HG03521 (cell line): ENCODE data around the gene RNF112.

Experiments used
- ATAC-seq: cut with Tn5 transposase; IDR thresholded peaks from one replicate; pipeline ENCODE4 v1.9.1; 2021; ENCODE audit warnings: mild to moderate bottlenecking, moderate library complexity; ENCODE audit not compliant: unreplicated experiment

Gene RNF112

DNA sequence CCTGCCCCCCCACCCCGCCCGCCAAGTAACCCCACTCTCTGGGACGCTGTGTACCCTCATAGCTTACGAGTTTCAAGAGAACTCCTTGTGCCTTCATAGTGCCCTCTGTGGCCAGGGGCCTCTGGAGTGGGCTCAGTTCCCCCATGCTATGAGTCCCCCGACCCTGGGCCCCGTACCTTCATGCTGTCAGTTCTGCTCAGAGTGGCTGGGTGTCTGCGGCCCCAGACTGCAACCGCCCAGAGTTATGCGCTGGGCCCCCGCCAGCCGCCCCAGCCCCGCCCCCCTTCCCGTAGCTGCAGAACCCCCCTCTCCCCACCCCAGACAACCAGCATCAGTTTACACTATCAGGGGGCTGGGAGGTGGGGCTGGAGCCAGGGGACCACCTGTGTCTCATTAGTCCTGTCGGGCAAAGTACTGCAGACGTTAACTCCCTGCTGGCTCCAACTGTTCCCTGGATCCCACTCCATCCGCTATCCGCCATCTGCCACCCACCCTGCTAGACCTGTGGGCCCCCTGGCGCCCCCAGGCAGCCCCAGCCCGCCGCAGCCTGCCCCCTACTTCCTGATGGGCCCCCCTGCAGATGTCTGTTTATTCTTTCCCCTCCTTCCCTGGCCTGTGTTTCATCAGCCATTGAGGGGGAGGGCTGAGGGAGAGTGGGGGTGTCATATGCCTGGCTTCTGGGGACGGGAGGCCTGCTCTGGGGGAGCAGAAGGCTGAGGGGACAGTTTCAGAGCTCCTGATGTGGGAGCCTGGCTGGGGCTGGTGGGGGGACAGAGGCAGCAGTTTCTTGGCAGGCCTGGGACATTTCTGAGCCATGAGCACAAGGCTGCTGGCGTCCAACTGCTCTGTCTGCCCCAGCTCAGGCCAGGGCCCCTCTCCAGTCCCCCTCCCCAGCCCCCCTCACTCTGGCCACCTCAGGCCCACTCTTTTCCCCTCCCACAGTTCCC lies 23.8 kb upstream of the RNF112 start, which contains the start of gene MFAP4:
MFAP4 (minus strand) TSS at position 217 of the 947 bp plus-strand sequence; CDS start at position 182, 35 bp downstream.
- ATAC-seq, result no peak

DNA sequence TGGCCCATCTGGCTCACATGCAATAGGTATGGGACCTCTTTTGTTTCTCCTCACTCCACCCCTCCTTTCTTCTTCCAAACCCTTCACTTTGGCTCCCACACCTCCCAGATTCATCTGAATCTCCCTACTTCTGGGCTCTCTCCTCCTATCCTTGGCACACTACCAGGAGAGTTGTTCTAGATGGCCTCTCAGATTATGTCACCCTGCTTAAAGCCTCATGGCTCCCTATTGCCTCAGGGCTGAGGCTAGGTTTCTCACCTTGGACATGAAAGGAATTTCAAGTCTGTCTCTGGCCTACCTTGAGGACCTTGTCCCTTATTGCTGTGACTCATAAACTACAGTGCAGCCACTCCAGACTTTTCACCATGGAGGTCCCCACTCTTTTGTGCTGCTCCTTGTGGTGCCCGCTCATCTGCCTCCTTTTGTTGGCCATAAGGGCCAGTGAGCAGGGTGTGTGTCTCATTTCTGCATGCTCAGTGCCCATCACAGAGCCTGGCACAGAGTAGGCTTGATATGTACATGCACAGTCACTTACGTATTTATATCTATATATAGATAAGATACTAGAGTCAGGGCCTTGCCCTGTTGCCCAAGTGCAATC lies 23.0 kb upstream of the RNF112 start:
- no peak for ATAC-seq

DNA sequence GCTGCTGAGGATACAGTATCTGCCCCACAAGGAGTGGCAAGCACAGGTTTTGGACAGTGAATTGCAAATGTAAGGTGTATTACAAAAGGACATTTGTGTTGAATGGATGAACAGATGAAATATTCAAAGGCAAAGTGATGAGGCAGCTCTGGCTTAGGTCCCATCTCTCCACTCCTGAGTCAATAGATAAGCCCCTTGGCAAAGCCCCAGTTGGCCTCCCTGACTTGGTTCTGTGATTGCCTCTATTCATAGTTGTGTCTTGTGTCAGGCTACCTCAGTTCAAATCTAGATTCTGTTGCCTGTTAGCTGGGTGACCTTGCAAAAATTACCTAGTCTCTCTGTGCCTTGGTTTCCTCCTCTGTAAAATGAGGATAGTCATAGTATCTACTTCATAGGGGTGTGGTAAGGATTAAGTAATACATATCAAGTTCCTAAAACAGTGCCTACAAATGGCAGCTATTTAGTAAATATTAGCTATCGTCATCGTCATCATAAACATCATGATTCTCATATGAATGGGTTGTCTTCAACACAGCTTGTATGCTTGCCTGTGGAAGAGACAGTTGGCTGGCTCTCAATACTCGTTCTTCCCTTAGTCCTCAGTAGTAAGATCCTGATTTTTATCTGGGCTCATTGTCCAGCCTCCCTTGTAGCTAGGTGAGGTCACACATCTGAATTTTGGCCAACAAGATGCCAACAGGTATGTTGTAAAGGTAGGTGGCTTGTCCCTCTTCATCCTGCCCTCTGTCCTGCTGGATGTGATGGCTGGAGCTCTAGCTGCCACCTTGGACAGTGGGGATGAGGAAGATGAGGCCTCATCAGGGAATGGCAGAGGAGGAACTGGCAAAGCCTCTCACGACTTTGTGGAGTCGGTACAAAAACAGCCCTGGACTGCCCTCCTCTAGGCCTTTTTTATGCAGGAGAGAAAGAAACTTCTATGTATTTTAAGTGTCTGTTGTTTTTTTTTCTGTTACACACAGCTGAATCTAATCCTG lies 21.9 kb upstream of the RNF112 start:
- ATAC-seq, result no peak

DNA sequence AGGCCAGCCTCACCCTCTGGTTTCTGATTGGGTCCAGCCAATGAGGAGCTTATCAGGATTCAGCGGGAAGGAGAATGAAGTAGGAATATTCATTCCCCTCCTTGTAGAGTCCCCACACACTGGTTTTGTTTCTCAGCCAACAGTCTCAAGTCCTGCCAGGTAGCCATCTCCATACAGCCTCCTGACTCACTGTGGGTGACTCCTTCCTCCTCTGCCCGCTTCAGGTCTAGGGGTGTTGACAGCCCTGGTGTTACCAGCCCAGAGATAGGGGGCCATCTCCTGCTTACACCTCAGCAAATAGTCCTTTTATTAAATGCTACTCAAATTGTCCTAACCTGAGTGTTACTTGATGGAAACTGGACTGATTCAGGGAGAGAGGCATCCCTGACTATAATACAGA lies 20.1 kb upstream of the RNF112 start:
- no peak for ATAC-seq

DNA sequence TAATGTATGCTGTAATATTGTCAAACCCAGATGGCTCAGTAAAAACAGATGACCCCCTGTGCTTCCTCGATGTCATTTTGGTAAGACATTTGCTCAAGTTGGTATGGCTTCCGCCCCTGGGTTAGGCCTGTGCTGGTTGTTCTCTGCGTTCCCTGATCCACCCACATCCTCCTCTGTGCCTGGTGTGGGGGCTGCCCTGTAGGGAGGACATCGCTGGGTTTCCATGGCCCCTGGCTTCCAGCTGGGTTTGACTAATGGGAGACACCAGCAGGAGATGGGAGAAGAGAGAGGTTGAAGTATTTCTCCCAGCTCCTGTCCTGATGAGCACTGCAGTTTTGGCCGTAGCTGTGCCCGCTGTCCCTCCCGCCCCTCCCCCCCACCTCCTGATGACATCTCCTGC lies 19.6 kb upstream of the RNF112 start:
- no peak for ATAC-seq

DNA sequence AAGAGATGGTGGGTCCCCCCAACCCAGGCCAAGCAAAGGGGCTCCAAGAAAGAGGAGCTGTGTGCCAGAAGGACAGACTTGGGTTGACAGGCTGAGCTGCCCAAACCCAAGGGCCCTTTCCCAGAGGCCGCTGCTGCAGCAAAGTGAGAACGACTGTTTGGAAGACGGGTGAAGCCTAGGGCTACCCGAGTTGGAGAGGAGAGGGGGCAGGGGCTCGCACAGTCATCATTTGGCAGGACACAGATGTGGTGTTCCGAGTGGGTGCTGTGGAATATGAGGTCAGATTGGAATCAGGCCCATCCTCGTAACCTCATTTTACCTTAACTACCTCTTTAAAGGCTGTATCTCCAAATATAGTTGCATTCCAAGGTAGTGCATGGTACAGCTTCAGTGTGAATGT lies 18.7 kb upstream of the RNF112 start:
- ATAC-seq, result no peak

DNA sequence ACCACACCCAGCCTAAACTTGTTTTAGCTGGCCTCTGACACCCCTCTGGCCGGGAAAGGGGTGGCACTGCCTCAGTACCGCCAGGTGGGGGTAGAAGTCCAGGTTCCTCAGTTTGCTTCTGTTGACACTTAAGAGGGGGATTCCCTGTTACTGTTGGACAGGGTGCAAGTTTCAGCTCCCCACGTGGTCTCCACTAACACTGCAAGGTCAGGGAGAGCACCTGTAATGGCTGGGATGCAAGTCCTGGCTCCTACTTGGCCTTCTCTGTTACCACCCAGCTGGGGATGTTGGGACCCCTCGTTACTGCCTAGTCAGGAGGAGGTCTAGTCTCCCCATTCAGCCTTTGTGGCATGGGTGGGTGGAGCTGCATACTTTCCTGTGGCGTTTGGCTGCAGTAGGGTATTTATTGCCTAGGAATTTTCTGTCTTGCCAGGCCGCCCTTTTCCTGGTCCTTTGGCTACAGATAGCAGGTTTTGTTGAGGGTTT lies 13.4 kb upstream of the RNF112 start:
- no peak for ATAC-seq

DNA sequence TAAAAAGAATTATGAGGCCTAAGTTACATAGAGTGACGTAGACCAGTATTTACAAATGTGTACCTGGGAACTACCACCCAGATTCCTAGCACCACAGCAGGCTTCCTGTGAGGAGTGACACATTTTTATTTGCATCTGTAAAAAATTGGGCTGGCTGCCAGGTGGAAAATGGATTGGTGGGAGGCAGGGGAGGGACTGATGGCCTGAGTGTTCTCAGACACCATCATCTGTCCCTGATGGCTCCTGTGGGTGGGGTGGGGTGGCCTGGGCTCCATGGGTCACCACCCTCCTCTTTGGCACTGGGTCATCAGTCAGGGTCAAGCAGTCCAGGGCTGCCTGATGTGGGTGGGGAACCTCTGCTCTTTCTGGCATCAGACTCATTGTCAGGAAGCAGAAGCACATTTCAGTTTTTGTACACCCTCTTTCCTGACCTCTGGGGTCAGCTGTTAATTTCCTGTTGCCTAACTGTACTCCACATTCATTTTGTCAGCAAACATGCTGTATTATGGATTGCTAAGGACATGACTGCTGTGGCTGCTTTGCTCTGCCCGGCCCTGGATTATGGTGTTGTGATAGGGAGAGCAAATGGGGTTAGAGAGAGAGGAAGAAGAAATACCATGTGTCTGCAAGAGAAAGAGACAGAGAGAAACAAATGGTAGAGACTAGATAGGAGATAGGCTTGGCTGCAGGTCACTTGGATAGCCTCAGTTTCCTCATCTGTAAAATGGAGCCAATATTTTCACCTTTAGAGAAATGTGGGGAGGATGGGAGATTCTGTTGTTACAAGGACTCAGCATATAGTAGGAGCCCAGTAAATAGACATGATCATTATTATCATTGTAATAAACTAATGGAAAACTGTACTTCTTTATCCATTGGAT lies 12.5 kb upstream of the RNF112 start:
- no peak for ATAC-seq

DNA sequence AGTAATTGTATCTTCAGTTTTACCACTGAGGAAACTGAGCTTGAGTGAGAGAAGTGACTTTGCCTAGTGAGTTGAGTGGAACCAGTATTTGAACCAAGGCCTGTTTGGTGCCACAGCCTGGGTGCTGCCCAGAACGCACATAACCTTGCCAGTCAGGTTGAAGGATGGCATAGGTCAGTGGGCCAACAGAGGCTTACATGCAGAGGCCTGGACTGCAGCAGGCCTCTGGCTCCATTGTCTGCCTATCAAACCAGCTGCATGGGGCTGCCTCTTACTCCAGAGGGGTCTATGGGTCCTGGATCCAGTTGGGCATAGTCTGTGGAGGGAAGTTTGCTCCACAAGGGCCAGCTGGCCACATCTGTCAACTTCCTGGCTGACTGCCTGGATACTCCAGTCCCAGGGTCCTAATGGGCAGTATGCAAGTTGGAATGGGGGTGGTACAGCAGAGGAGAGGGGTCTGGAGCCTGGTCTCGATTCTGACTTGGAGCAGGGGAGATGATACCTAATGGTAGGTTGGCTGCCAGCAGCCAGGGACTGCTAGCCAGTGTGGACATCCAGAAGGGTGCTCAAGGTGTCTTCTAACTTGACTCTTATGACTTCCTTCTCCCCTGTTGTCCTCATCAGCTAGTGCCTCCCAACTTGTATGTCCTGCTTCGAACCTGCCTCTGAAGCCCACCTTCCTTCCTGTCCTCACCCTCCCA lies 11.1 kb upstream of the RNF112 start:
- no peak for ATAC-seq

DNA sequence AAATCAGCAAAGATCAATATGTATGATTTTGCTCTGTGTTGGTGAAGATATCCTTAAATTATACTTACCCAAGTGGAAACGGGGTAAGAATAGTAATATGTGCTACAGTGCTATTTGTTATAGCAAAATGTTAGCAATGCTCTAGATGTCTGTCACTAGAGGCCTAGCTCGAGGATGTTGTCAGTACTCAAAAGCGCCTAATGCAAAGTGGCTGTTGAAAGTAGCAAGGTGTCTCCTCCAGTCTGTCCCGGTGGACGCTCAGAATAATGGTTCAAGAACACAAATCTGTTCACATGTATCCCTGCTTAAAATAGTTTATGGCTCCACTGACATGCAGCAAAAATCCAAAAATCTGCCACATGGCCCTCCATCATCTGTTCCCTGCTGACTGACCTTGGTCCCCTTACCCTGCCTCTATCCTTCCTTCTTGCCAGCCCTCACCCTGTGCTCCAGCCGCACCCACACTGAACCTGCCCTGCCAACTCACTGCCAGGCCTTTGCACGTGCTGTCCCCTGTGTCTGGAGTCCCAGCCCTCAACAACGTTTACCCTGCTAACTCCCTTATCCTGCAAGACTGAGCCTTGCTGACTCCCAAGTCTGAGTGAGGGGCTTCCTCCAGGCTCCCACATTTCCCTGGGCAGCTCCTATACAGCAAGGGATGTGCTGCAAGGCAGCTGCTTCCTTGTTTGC lies 9.6 kb upstream of the RNF112 start:
- ATAC-seq, result no peak

DNA sequence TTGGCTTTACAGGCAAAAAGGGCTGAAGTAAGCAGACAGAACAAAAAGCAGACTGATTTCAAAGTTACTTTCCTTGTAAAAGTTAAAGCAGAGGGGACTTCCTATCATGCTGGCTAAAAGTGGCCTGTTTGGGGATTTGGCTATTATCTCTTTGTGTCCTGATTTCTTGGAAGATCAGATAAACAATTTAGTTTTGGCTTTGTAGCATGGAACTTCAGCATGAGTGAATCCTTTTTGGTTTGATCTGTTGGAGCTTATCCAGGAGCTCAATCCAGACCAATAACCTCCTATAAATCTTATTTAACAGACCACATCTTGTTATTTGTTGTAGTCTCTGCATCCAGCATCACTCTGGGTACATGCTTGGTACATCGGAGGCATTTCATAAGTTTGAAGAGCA lies 8.9 kb upstream of the RNF112 start:
- ATAC-seq, result no peak

DNA sequence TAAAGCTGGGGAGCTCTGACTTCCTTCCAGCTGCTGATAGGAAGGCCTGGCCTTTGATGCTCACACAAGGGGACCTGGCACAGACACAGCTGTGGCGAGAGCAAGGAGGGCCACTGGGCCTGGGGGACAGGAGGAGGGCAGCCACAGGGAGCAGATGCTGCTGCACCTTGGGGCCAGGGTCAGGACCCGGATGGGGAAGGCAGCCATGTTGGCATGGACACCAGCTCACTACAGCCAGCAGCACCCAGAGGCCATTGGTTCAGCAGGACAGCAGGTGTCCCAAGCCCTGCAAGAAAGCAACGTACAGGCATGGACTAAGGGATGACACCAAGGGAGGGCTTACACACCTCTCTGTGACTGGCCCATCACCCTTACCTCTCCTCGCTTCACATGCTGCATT lies 8.0 kb upstream of the RNF112 start:
- ATAC-seq, result no peak

DNA sequence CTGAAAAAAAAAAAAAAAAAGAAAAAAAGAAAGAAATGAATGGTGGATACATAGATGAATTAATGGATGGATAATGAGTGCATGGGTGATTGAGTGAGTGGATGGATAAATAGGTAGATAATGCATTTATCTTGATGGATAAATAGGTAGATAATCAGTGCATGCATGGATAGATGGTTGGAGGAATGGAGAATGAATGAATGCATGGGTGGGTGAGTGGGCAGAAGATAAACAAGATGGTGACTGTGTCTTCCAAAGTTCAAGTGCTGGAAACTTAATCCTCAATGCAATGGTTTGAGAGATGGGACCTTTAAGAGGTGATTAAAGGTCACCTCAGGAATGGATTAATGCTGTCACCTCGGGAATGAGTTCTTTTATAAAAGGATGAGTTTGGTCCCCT lies 6.8 kb upstream of the RNF112 start:
- no peak for ATAC-seq

DNA sequence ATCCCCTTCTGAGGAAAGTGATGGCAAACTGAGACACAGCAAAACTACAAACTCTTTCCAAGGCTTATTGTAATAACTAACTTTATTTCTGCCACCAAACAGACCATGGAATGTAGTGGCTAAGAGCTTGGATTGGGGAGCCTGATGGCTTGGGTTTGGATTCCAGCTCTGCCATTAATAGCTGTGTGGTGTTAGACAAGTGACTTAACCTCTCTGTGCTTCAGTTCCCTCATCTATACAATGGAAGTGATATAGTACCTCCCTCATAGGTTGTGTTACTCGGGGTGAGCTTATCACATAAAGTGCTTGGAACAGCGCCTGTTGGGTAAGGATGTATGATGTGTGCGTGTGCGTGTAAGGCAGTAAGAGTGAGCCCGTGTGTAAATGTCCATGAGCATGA lies 5.9 kb upstream of the RNF112 start:
- ATAC-seq, result no peak

DNA sequence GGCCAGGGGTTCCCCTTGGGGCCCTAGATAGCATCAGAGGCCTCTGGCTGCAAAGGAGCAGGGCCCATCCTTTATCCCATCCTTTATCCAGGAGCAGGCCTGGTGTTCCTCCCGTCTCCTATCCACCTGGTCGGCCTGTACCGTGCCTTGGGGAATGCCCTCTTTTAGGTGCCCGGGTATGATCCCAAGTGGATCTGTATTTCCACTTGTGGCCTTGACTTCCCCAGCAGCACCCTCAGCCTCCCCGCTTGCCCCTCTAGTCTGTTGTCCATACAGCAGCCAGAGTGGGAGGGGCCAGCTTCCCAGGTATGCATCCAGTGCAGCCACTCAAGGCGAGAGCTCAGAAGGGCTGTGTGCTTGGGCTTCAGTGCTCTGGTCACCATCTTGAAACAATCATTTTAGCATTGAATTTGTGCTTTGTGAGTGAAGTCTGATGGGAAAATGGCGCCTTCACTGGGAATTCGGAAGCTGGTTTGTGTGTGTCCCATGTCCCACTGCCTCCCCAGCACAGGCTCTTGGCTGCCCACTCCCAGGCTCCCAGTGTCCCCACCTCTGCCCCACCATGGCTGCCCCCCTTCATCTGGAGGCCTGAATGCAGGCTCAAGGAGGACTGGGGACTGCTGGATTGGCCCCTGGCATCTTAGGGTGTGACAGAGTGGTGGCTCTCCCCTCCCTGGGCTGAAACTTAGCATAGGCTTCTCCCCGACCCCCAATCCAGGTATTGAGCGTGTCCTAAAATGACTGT lies 3.3 kb upstream of the RNF112 start:
- ATAC-seq, result no peak

DNA sequence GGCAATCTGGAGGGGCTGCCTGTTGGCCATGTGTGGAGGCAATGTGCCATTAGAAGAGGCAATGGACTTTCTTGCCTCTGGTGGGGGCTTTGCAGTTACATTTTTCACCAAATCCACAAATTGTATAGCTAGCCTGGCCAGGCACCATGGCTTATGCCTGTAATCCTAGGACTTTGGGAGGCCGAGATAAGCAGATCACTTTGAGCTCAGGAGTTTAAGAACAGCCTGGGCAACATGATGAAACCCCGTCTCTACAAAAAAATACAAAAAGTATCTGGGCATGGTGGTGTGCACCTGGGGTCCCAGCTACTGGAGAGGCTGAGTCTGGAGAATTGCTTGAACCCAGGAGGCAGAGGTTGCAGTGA lies 2.7 kb upstream of the RNF112 start:
- no peak for ATAC-seq

DNA sequence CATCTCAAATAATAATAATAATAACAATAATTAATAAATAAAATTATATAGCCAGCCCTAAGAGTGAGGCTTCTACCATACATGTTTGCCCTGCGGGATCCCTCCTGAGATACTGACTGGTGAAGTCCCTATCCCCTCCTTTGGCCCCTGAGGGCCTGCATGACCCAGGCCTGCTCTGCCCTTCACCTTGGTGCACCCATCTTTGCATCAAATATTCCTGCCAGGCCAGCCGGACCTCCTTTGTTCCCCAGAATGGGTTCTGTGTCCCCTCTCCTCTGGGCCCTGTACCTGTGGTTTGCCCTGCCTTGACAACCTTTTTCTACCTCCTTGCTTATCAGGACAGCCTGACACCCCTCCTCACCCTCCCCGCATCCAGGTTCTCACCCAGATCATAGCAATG lies 2.0 kb upstream of the RNF112 start:
- no peak for ATAC-seq

DNA sequence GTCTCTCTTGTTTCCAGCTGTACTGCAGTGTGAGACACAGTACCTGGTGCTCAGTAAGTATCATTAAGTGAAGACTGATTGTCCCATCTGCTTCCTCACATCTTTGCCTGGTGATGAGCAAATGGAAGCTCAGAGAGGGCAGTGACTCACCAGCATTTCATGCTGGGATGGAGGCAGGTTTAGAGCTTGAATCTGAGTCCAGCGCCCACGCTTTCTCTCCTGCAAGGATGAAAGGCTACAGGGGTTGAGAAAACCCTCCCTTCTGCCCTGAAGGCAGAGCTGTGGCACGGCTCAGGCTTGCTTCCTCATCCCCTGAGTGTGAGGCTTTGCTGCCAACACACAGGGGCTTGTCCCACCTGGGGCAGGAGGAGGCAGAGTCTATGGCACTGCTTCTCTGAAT lies 1.5 kb upstream of the RNF112 start:
- no peak for ATAC-seq
